MCF 10A (cell line): ENCODE measurements around the gene CALR. TPM values are rescaled to one million over a fixed set of nuclear protein-coding genes. Genes with fewer than 3 reads are reported as not detected.

Source experiments
- BruUV-seq: library from RNA; stranded (reverse); fragments of 400-500 nt; replicated peaks from 2 replicates; lab custom pipeline; 2021; lab: Mats Ljungman, UMichigan
- CTCF ChIA-PET: fragments of 300-600 bp; sonication (Branson Sonifier 250); formaldehyde crosslinking; extraction: SDS; loops from one replicate; lab custom pipeline; 2021; ENCODE audit warnings: antibody characterized with exemption, inconsistent platforms; lab: Yijun Ruan, JAX
- POLR2A ChIA-PET: fragments of 300-600, 350-650 bp; sonication (Branson Sonifier 250); formaldehyde crosslinking; extraction: SDS; loops from one replicate; lab custom pipeline; 2020; ENCODE audit warnings: antibody characterized with exemption, inconsistent platforms; lab: Yijun Ruan, JAX
- DNase-seq: peaks from one replicate; pipeline ENCODE4 v3.0.0-alpha.2; 2018; ENCODE audit not compliant: unreplicated experiment
- H3K27ac Mint-ChIP-seq: one replicate; pipeline ENCODE4 v1.8.0; 2022; ENCODE audit warnings: mild to moderate bottlenecking, low read depth, mixed read lengths; ENCODE audit not compliant: unreplicated experiment
- H3K27me3 Mint-ChIP-seq: one replicate; pipeline ENCODE4 v1.8.0; 2022; ENCODE audit warnings: mixed read lengths; ENCODE audit not compliant: insufficient read depth, unreplicated experiment
- H3K36me3 Mint-ChIP-seq: one replicate; pipeline ENCODE4 v1.8.0; 2022; ENCODE audit warnings: mild to moderate bottlenecking, moderate library complexity, mixed read lengths; ENCODE audit not compliant: insufficient read depth, unreplicated experiment
- H3K4me1 Mint-ChIP-seq: one replicate; pipeline ENCODE4 v1.8.0; 2022; ENCODE audit warnings: mixed read lengths; ENCODE audit not compliant: insufficient read depth, unreplicated experiment
- H3K4me3 Mint-ChIP-seq: one replicate; pipeline ENCODE4 v1.8.0; 2022; ENCODE audit warnings: mild to moderate bottlenecking, moderate library complexity, mixed read lengths; ENCODE audit not compliant: unreplicated experiment
- H3K9me3 Mint-ChIP-seq: one replicate; pipeline ENCODE4 v1.8.0; 2022; ENCODE audit warnings: mixed read lengths; ENCODE audit not compliant: unreplicated experiment
- intact Hi-C: fragments of 100-400 bp; cut with micrococcal nuclease; formaldehyde crosslinking; loops from 2 replicates; pipeline ENCODE4 v1.14.1; 2022
- total RNA-seq: library from RNA; stranded (reverse); gene quantifications from 2 replicates; pipeline ENCODE4 v1.2.3, GENCODE V29; 2022
- TF ChIP-seq, protein P1 (sequence below): fragments of 200-600 bp; IDR thresholded peaks from one replicate; pipeline ENCODE4 v1.8.0; 2022; ENCODE audit warnings: antibody characterized with exemption, mild to moderate bottlenecking; ENCODE audit not compliant: unreplicated experiment

The CALR gene
- total RNA-seq, 1 experiment from 2014 or later = 792 TPM

DNA sequence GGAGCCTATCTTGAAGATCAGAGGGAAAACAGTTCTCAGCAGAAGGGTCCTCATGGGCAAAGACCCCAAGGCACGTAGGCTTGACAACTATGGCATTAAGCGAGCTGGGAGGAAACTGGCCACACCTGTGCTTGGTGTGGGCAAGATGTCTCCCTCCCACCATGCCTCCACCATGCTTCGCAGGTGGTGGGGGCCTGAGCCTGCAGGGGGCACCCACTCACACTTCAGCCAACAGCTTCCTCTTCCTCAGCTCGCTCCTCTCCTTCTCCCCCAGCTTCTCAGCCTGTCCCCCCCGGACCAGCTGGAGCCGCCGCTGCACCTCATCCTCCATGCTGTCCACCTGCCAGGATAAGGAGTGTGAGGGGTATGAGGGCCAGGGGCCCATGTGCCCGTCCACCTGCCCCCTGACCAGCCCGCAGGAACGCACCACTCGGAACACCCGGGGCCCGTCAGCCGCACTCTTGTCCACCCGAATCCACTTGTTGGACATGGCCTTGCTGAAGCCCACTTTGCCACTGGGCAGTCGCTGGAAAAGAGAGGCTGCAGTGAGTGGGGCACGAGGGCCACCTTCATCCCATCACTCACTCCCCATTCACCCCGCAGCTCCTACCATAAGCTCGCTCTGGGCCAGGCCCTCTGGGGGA, 8.3 kb upstream of the CALR start:
- CTCF ChIA-PET = interaction anchor here (0.6 kb wide), 1 partner anchor 178 kb away, joined by 5 read pairs; no protein-coding TSS in a partner anchor
- no TSS peak for BruUV-seq
- peaks cover 73% of the 10 kb centered on the region for H3K36me3 Mint-ChIP-seq
- H3K4me3 Mint-ChIP-seq = no peak overlapping the region
- no peak overlapping the region for H3K27ac Mint-ChIP-seq
- POLR2A ChIA-PET = interaction anchor here (0.6 to 1.2 kb wide), 2 partner anchors 39 to 164 kb away, joined by 3 to 4 read pairs; partner anchors contain the start of gene GCDH
- TF ChIP-seq, protein P1, sequence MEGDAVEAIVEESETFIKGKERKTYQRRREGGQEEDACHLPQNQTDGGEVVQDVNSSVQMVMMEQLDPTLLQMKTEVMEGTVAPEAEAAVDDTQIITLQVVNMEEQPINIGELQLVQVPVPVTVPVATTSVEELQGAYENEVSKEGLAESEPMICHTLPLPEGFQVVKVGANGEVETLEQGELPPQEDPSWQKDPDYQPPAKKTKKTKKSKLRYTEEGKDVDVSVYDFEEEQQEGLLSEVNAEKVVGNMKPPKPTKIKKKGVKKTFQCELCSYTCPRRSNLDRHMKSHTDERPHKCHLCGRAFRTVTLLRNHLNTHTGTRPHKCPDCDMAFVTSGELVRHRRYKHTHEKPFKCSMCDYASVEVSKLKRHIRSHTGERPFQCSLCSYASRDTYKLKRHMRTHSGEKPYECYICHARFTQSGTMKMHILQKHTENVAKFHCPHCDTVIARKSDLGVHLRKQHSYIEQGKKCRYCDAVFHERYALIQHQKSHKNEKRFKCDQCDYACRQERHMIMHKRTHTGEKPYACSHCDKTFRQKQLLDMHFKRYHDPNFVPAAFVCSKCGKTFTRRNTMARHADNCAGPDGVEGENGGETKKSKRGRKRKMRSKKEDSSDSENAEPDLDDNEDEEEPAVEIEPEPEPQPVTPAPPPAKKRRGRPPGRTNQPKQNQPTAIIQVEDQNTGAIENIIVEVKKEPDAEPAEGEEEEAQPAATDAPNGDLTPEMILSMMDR = no peak
- H3K9me3 Mint-ChIP-seq = no peaks in the 10 kb centered on the region
- DNase-seq = no peak
- no peaks in the 10 kb centered on the region for H3K27me3 Mint-ChIP-seq
- intact Hi-C loops = no loop called here
- H3K4me1 Mint-ChIP-seq = peaks cover 12% of the 10 kb centered on the region

DNA sequence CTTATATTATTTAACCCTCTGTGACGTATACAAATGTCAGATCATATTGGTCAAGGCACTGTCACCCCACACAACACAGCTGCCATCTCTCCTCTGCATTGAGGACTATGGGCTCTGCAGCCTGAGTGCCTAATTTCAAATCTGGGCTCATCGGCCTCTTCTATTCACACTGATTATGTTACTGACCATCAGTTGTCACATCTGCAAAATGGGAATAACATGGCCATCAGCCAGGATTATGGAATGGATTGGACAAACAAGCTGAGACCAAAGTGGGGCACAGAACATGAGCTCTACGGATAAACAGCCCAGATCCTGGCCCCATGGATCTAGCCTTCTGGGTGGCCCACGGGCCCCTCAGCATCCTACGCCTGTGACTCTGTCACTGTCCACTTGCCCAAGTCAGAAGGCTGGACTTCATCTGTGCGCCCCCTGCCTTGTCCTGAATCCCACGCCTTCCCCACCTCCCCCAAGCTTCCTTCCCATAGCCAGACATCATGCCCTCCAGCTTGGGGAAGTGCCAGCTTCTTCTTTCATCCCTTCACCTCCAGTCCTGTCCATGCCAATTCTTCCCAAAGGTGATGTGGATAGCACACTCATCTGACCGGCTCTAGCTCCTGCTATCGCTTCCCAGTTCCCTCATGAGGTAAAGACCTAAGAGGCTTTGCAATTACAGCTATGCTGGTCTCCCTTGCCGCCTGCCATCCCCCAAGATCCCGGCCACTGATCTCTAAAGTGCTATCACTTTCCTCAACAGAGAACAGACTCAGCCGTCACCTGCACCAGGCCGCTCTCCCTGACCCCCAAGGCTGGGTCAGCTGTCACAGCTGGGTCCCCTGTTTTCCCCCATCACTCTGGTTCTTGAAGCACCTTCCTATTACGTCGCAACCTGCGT, 5.8 kb upstream of the CALR start:
- H3K36me3 Mint-ChIP-seq = peaks cover 48% of the 10 kb centered on the region
- H3K27ac Mint-ChIP-seq = peak overlapping the region; percentile 95
- no peaks in the 10 kb centered on the region for H3K9me3 Mint-ChIP-seq
- no peak for DNase-seq
- intact Hi-C loops = no loop called here
- peaks cover 12% of the 10 kb centered on the region for H3K4me1 Mint-ChIP-seq
- BruUV-seq = no TSS peak
- H3K4me3 Mint-ChIP-seq = peak overlapping the region; percentile 98
- H3K27me3 Mint-ChIP-seq = no peaks in the 10 kb centered on the region
- TF ChIP-seq, protein P1 = no peak
- CTCF ChIA-PET = interaction anchor here (0.7 to 1.7 kb wide), 4 partner anchors 10 to 53 kb away, joined by 3 to 5 read pairs (median 4); no protein-coding TSS in a partner anchor
- POLR2A ChIA-PET = interaction anchor here (0.6 to 3.1 kb wide), 12 partner anchors 12 to 220 kb away, joined by 3 to 20 read pairs (median 5); partner anchors contain the start of genes DNASE2, GCDH, RAD23A and SYCE2

DNA sequence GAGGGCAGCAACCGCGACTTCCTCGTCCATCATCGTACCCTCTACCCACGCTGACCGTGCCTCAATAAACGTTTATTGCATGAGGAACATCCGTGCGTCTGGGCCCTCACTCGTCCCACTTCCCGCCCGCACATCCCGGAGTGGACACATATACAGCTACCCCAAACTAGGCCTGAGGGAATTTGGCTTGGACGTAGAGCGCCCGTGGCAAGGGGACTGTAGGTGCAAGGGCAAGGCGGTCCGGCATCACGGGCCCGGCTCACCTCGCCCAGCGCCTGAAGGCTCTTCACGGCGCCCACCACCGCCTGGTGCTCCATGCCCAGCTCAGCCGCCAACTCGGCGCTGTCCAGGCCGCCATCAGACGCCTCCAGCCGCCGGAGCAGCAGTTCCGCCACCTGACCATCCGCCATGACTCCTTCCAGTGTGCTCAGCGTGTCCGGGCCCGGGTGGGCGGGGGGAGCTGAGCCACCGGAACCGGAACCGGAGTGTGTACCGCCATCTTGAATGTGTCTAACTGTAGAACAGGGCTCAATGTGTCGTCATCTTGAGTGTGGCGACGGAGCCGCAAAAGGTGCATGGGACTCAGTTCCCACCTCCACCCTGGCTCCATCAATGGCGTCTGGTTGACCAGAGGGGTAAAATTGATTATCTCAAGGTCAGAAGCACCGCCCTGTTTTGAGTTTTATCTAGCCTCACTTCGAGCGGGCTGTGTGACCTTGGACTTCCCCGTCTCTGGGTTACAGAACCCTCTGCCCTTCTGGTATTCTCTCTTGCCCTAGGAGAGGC, 4.9 kb upstream of the CALR start, which contains the start of gene FARSA:
Gene FARSA (minus strand): TSS at position 425 of the 786 bp plus-strand sequence. CDS start 15 bp downstream, at position 410.
- intact Hi-C loops = no loop called here
- H3K36me3 Mint-ChIP-seq = peaks cover 44% of the 10 kb centered on the region

More for the DNA sequence above, 4.9 kb upstream of the CALR start, which contains the start of gene FARSA:
- no peaks in the 10 kb centered on the region for H3K27me3 Mint-ChIP-seq
- DNase-seq = peak; percentile 94
- TSS peak; percentile 62 for BruUV-seq
- peaks cover 12% of the 10 kb centered on the region for H3K4me1 Mint-ChIP-seq
- H3K27ac Mint-ChIP-seq = peak within 1 kb of the TSS; percentile 95
- no peaks in the 10 kb centered on the region for H3K9me3 Mint-ChIP-seq
- TF ChIP-seq, protein P1 = no peak
- CTCF ChIA-PET = interaction anchor here (0.6 to 1.4 kb wide), 3 partner anchors 32 to 131 kb away, joined by 3 to 5 read pairs (median 4); no protein-coding TSS in a partner anchor
- POLR2A ChIA-PET = interaction anchor here (0.6 to 3.1 kb wide), 9 partner anchors 13 to 218 kb away, joined by 3 to 20 read pairs (median 7); partner anchors contain the start of genes DNASE2, GCDH, RAD23A and SYCE2
- H3K4me3 Mint-ChIP-seq = peak within 1 kb of the TSS; percentile 98
